OCI-LY1 (cell line): ENCODE results near the gene FDX2.
A peak's percentile ranks its signal among the peaks of the same experiment; 100 is the strongest.

ENCODE experiments used
- H2AFZ ChIP-seq: fragments of 200-600 bp; sonication (generic), shearing (Covaris generic); 2 replicates; pipeline ENCODE4 v1.6.0; 2014; ENCODE audit warnings: antibody characterized with exemption, mild to moderate bottlenecking, low read length
- H3F3A ChIP-seq: fragments of 200-600 bp; sonication (generic), shearing (Covaris generic); 2 replicates; pipeline ENCODE4 v1.6.0; 2014; ENCODE audit warnings: mild to moderate bottlenecking, antibody characterized with exemption, low read length, moderate library complexity; ENCODE audit not compliant: insufficient read depth
- H3K27ac ChIP-seq: fragments of 200-600 bp; sonication (generic); 2 replicates; pipeline ENCODE4 v1.5.1; 2014; ENCODE audit warnings: low read length, mixed run types, mild to moderate bottlenecking, low read depth; ENCODE audit not compliant: poor library complexity, severe bottlenecking
- H3K27me3 ChIP-seq: fragments of 200-600 bp; sonication (generic); 2 replicates; pipeline ENCODE4 v1.6.0; 2014; ENCODE audit warnings: antibody characterized with exemption, mild to moderate bottlenecking, low read length, moderate library complexity; ENCODE audit not compliant: insufficient read depth
- H3K36me3 ChIP-seq: fragments of 200-600 bp; sonication (generic); 2 replicates; pipeline ENCODE4 v1.6.1; 2014; ENCODE audit warnings: mild to moderate bottlenecking, antibody characterized with exemption, low read length, moderate library complexity, mixed read lengths; ENCODE audit not compliant: insufficient read depth
- H3K4me1 ChIP-seq: fragments of 200-600 bp; sonication (generic); 2 replicates; pipeline ENCODE4 v1.5.1; 2014; ENCODE audit warnings: mild to moderate bottlenecking, low read length, moderate library complexity; ENCODE audit not compliant: insufficient read depth, severe bottlenecking
- H3K4me2 ChIP-seq: fragments of 200-600 bp; sonication (generic), shearing (Covaris generic); 2 replicates; pipeline ENCODE4 v1.6.1; 2014; ENCODE audit warnings: low read length
- H3K4me3 ChIP-seq: fragments of 200-600 bp; sonication (generic); 2 replicates; pipeline ENCODE4 v1.5.1; 2014; ENCODE audit warnings: low read length, low read depth, mild to moderate bottlenecking, mixed read lengths; ENCODE audit not compliant: poor library complexity, severe bottlenecking
- H3K79me2 ChIP-seq: fragments of 200-600 bp; shearing (Covaris generic); 2 replicates; pipeline ENCODE4 v1.6.1; 2016; ENCODE audit warnings: mixed run types, low read length, mixed read lengths; ENCODE audit not compliant: insufficient read depth
- H3K9ac ChIP-seq: fragments of 200-600 bp; sonication (generic), shearing (Covaris generic); 2 replicates; pipeline ENCODE4 v1.6.1; 2014; ENCODE audit warnings: mild to moderate bottlenecking, low read length, mixed read lengths
- H3K9me2 ChIP-seq: fragments of 200-600 bp; sonication (generic), shearing (Covaris generic); 2 replicates; pipeline ENCODE4 v1.6.1; 2014; ENCODE audit warnings: low read depth, mild to moderate bottlenecking, low read length, mixed read lengths
- H3K9me3 ChIP-seq: fragments of 200-600 bp; shearing (Covaris generic); 2 replicates; pipeline ENCODE4 v1.6.1; 2014; ENCODE audit warnings: low read length, mixed read lengths
- H4K20me1 ChIP-seq: fragments of 200-600 bp; sonication (generic), shearing (Covaris generic); 2 replicates; pipeline ENCODE4 v1.6.0; 2016; ENCODE audit warnings: mild to moderate bottlenecking, low read length; ENCODE audit not compliant: insufficient read depth
- CTCF ChIP-seq: fragments of 200-600 bp; sonication (generic), shearing (Covaris generic); IDR thresholded peaks from 2 replicates; pipeline ENCODE4 v1.5.1; 2017; ENCODE audit warnings: mild to moderate bottlenecking, antibody characterized with exemption, low read length, moderate library complexity, mixed read lengths
- EZH2 ChIP-seq: fragments of 200-600 bp; sonication (generic), shearing (Covaris generic); IDR thresholded peaks from 2 replicates; pipeline ENCODE4 v1.8.0; 2017; ENCODE audit warnings: borderline replicate concordance, mixed run types, mild to moderate bottlenecking, antibody characterized with exemption, low read length, moderate library complexity, mixed read lengths

FDX2 gene

GRCh38 chr19:10269333-10270179 is 46.3 kb downstream of the FDX2 start:
- H3K4me2 ChIP-seq = peak overlapping the region; percentile 74
- no peak overlapping the region; the same call in 1 of the 2 replicates for H3K9ac ChIP-seq
- no peaks in the 10 kb centered on the region for H3K79me2 ChIP-seq
- H3K4me1 ChIP-seq = peaks cover 24% of the 10 kb centered on the region
- no peaks in the 10 kb centered on the region for H3K27me3 ChIP-seq
- H3K9me2 ChIP-seq = no peaks in the 10 kb centered on the region
- H3K9me3 ChIP-seq = no peaks in the 10 kb centered on the region
- H4K20me1 ChIP-seq = no peaks in the 10 kb centered on the region
- TF ChIP-seq EZH2 (no peak), CTCF (peak; percentile 94)
- no peaks in the 10 kb centered on the region for H3F3A ChIP-seq
- peak overlapping the region; percentile 58 for H3K4me3 ChIP-seq
- no peak overlapping the region for H3K27ac ChIP-seq
- H3K36me3 ChIP-seq = no peaks in the 10 kb centered on the region
- H2AFZ ChIP-seq = no peak overlapping the region

- Histone ChIP-seq H3K9me2 (no peaks in the 10 kb centered on the region), H3K9ac (no peak overlapping the region), H3K4me1 (peaks cover 24% of the 10 kb centered on the region), H2AFZ (no peak overlapping the region), H3K4me2 (no peak overlapping the region), H3K9me3 (no peaks in the 10 kb centered on the region), H3K27ac (no peak overlapping the region), H3F3A (no peaks in the 10 kb centered on the region), H4K20me1 (no peaks in the 10 kb centered on the region), H3K79me2 (no peaks in the 10 kb centered on the region), H3K27me3 (no peaks in the 10 kb centered on the region), H3K4me3 (no peak overlapping the region), H3K36me3 (no peaks in the 10 kb centered on the region)
- TF ChIP-seq CTCF (no peak), EZH2 (no peak)
Observed at GRCh38 chr19:10268071-10268470, 47.7 kb downstream of the FDX2 start.

DNA sequence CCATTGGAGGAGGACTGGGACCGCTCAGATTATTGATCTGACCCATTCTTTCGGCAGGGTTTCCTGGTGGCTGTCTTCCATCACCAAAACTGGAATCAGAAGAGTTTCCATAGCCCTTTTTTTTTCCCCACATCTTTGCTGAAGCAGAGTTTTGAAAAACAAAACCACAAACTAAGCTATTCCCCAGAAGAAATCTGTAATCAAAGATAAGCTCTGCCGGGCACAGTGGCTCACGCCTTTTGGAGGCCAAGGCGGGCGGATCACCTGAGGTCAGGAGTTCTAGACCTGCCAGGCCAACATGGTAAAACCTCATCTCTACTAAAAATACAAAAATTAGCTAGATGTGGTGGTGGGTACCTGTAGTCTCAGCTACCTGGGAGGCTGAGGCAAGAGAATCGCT is 49.1 kb downstream of the FDX2 start:
- Histone ChIP-seq H3K36me3 (no peaks in the 10 kb centered on the region), H2AFZ (no peak overlapping the region), H3K4me1 (peaks cover 22% of the 10 kb centered on the region), H3K79me2 (no peaks in the 10 kb centered on the region), H3K27ac (no peak overlapping the region), H3K4me2 (no peak overlapping the region), H4K20me1 (no peaks in the 10 kb centered on the region), H3K9me2 (no peaks in the 10 kb centered on the region), H3K9ac (no peak overlapping the region), H3K4me3 (no peak overlapping the region), H3K27me3 (no peaks in the 10 kb centered on the region), H3F3A (no peaks in the 10 kb centered on the region), H3K9me3 (no peaks in the 10 kb centered on the region)
- TF ChIP-seq EZH2 = no peak
- no peak for TF ChIP-seq CTCF
